NCI-H2081 (cell line): Measurements from ENCODE around the gene CPPED1.
"Not testable (repeated sequence)": the region's sequence is repeated elsewhere in the genome, so short reads cannot be mapped to it uniquely, and the experiment has no call there.

ENCODE experiments used
- DNase-seq, 2 experiments: peaks; one replicate each; lab custom pipeline; 2025; lab: John Stamatoyannopoulos, UW

Gene CPPED1

DNA sequence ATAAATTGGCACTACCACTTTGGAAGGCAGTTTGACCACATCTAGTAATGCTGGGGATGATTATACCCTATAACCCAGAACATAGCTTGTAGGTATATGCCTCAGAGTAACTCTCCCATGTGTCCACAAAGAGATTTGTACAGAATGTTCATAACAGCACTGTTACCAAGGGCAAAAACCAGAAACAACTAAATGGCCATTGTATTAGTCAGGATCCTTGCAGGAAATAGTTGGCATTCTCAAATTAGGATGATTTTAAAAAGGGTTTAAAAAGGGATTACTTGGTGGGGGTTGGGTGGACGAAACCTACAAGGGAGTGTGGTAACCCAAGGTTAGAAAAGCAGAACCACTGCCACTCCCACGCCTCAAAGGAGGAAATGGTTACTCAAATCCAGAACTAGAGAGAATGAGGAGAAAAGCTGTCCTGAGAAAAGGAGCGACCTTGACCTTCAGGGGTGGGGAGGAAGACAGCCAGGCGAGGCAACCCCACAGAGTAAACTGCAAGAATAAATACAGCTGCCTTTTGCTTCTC, 2.1 kb downstream of the CPPED1 start:
- DNase-seq: no peak

- no peak for DNase-seq
Observed at GRCh38 chr16:12800817-12801216, 2.9 kb downstream of the CPPED1 start.

GRCh38 chr16:12799996-12800395, 3.7 kb downstream of the CPPED1 start:
- DNase-seq: not testable (repeated sequence)

- no peak for DNase-seq
Observed at GRCh38 chr16:12798846-12799245, 4.8 kb downstream of the CPPED1 start.

DNA sequence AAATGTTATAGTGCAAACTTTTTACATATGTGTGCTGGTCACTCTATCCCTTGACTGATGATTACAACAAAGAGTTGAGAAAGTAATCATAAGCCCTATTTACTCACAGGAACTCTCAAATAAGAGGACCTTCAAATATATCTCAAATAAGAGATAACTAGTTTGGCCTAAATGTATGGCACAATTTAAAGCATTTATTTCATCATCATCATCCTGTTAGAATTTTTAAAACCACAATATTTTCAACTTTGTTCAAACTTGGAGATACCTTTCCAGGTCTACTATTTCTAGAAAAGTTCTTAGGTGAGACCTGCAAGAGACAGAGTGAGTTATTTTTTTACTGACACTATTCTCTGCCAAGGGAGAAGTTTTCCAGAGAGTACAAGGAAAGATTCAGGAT, 5.5 kb downstream of the CPPED1 start:
- DNase-seq: no peak

DNA sequence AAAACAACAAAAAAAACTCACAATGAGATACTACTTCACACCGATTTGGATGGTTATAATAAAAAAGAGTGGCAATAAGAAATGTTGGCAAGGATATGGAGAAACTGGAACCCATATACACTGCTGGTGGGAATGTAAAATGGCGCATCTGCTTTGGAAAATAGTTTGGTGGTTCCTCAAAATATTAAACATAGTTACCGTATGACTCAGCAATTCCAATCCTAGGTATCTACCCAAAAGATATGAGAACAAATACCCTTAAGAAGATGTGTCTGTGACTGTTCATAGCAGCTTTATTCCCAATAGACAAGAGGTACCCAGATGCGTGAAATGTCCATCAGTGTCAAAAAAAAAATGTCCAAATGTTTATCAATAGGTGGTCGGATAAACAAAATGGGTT, 7.2 kb downstream of the CPPED1 start:
- no peak for DNase-seq

- DNase-seq: no peak
Observed at GRCh38 chr16:12794486-12795387, 8.9 kb downstream of the CPPED1 start.

DNA sequence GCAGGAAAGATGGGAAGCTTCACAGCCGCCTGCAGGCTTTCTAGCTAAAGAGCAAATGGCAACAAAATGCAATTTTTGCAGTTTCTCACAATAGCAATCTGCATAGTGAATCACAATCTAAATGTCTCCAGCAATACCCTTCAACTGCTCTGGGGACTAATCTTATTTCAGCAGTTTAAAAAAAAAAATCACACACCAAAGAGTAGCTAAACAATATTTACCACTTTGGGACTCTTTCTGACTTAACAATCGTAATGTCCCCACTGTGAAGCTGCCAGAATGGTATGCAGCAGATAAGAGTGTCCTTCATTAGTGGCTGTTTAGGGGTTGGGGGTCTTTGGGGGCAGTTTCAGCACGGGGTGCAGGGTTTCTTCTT, 9.8 kb downstream of the CPPED1 start:
- DNase-seq: no peak

DNA sequence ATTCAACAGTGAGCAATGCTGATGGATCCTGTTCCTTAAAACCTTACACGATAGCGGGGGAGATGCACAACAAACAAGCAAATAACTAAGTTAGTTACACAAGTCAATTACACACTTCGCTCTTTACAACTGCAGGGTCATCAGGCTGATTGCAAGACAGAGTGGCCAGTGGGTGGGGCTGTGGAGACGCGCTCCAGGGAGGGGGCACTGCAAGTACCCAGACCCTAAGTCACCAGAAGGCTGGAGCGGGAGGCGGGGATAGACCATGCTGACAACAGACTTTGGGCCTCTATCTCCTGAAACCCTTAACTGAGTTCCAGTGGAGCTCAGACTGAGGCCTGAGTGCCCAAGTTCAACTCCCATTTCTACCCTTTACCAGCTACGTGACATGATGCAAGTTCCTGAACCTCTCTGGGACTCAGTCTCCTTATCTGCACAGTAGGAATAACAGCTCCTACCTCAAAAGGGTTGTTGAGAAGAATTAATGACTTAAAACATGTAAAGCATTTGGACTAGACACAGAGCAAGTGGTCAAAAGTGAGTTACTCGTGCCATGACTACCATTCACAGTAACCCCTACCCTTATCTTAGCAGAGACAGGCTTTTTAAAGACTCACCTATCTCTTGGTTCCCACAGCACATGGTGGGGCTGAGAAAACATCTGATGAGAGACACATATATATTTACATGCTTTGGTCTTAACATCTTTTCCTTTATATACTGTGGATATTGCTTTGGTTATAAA, 10.4 kb downstream of the CPPED1 start:
- DNase-seq: no peak

DNA sequence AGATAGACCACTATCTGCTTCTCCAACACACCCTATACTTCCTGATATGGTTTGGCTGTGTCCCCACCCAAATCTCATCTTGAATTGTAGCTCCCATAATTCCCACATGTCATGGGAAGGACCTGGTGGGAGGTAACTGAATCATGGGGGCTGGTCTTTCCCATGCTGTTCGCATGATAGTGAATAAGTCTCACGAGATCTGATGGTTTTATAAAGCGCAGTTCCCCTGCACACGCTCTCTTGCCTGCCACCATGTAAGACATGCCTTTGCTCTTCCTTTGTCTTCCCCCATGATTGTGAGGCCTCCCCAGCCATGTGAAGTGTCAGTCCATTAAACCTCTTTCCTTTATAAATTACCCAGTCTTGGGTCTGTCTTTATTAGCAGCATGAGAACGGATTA, 11.2 kb downstream of the CPPED1 start:
- DNase-seq: not testable (repeated sequence)

DNA sequence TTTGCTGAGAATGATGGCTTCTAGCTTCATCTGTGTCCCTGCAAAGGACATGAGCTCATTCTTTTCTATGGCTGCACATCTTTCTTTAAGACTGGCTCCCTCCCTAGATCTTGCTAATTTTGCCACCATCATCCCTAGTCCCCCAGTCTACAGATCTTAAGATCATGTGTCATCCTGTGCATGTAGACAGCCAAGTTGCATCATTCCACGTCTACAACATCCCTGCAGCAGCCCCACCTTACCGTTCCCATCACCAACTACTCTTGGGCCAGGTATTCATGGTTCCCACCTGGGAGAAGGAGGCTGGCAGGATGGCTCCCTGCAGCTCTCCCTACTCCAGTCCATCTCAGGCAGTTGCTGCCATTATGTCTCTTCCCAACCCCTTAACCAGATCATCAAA, 12.3 kb downstream of the CPPED1 start:
- DNase-seq: no peak

DNA sequence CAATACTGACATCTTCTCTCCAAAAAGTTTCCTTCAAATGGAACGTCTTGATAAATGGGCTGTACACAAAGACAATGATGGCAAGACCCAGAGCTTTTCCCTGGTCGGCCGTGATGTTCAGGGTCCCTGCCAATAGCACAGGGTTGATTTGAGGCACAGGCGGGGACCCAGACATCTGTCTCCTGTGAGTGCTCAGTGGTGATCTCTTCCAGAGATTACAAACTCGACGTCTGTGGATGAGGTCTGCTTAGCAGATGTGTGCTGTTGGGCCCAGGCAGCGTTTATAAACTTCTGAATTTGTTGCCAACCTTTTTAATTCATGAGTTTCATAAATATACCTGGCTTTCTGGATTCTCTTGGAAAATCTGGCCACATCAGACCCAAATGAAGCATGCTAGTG, 14.9 kb downstream of the CPPED1 start:
- DNase-seq: no peak

DNA sequence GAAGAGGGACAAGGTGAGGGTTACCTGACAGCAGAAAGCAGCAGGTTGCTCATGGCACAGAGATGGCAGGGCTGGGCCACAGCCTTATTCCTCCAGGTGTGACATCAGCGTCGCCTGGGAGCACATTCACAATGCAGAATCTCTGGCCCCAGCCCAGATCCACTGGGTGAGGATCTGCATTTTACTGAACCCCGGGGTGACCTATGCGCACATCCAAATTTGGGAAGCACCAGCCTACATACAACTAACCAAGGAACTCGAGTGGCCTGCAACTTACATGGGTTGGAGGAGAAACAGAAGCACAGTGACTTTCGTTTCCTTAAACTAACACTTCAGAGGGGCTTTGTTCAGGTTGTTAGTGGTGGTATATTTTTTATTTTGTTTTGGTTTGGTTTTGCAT, 17.6 kb downstream of the CPPED1 start:
- no peak for DNase-seq

GRCh38 chr16:12784076-12784475, 19.6 kb downstream of the CPPED1 start:
- no peak for DNase-seq

- no peak for DNase-seq
Observed at GRCh38 chr16:12781777-12782176, 21.9 kb downstream of the CPPED1 start.

DNA sequence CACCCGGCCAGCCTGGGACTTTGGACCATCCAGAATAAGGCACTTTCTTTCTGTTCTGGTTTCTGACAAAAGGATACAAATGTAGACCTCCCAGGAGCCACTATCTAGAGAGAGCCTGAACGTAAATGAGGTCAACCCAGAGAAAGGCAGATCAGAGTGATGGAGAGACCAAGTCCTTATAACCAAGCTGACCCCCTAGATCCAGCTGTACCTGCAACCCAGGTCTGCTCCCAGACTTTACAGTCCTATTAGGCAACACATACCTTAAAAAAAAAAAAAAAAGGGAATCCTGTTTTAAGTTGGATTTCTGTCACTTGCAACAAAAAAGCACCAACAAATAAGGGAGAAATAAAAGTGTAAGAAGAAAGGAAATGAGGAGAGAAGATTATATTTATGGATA, 23.2 kb downstream of the CPPED1 start:
- DNase-seq: no peak

DNA sequence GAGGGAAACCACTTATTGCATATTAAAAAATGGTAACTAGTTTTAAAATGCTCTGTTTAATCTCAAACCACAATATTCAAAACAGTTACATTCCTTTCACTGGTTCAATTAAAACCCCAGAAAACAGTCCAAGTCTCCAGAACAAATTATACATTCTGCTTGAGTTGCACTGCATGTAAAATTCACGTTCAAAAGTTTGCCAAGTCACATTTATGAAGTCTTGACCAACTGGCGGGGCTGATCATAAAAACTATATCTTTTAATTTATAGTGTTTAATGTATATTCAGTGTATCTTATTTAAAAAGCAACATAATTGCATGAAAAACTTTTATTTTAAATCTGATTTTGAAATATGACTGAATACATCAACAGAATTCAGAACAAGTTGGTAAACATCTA, 25.0 kb downstream of the CPPED1 start:
- no peak for DNase-seq

DNA sequence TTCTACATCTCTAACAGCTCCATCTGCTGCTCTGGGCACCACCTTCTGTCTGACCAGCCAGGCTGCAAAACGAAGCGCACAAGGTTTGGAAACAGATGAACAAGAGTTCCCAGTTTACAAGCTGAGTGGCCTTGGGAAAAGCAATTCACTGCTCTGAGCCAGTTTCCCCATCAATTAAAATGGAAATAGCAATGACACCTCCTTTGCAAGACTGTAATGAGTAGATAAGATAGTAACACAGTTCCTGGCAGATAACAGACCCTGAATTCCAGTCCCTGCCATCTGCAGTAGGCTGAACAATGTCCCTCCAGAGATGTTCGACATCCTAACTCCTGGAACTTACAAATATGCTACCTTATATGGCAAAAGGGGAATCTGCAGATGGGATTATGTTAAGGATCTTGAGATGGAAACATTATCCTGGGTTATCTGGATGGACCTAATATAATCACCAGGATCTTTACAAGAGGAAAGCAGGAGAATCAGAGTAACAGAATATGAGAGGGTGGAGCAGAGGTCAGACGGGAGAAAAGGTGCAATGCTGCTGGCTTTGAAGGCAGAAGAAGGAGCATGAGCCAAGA, 27.9 kb downstream of the CPPED1 start:
- no peak for DNase-seq

DNA sequence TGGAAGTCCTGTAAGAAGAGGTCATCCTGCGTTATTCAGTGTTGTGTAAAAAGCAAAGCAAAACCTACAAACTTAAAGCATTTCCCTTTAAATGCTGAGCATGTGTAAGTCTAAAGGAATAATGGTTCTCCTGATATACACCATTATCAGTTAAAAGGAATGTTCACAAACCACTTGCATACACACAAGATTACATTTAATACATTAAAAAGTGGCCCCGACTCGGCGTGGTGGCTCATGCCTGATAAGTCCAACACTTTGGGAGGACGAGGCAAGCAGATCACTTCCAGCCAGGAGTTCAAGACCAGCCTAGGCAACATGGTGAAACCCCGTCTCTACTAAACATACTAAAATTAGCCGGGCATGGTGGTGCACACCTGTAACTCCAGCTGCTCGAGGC, 30.5 kb downstream of the CPPED1 start:
- DNase-seq: no peak

DNA sequence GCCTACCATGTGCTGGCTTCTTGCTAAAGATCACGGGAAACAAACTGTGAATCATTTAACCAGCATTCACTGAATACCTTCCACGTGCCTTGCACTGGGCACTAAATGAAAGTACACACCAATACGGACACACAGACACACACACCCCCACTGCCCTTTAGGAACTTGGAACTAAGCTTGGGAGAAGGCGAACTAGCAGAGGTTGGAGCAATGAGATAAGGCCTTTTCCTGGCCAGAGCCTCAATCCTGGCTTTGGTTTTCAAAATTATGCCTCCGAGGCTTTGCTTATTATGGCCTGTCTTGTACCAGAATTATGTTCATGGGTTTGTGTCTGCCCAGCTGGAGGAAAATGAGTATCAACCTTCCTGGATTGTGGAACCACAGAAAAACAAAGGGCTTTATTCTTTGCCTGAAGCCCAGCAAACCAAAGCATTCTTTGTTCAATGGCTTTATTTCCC, 32.3 kb downstream of the CPPED1 start:
- no peak for DNase-seq

- no peak for DNase-seq
Observed at GRCh38 chr16:12769525-12769924, 34.2 kb downstream of the CPPED1 start.

DNA sequence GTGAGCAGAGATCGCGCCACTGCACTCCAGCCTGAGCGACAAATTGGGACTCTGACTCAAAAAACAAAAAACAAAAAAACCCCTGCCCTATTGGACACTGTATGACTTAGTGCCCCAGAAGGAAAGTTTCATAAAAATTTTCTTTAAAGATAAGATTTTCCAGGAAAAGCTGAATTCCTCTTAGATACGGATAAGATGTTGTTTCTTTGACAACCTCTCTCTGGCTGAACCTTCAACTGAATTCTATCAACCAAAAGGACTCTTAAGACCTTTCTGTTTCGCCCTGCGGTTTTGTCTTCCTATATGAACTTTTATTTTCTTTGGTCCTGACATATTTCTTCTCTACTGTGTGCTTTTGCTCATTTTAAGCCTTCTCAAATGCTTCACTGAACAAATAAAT, 35.8 kb downstream of the CPPED1 start:
- DNase-seq: no peak

DNA sequence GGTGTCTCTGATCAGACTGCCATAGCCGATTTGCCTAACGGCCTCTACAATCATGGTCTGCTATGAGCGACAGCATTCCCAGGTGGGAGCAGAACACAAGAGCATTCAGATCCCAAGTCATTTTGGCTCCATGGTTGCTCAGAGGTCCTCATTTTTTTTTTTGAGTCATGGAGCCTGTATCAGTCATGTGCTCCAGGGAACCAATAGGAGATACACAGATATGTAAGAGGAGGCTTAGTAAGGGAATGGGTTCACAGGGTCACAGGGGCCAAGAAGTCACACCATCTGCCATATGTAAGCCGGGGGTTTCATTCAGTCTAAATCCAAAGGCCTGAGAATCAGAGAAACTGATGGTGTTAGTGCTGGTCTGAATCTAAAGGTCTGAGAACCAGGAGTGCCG, 36.8 kb downstream of the CPPED1 start:
- DNase-seq: no peak
